ENCODE measurements around the gene RENBP.

DNA sequence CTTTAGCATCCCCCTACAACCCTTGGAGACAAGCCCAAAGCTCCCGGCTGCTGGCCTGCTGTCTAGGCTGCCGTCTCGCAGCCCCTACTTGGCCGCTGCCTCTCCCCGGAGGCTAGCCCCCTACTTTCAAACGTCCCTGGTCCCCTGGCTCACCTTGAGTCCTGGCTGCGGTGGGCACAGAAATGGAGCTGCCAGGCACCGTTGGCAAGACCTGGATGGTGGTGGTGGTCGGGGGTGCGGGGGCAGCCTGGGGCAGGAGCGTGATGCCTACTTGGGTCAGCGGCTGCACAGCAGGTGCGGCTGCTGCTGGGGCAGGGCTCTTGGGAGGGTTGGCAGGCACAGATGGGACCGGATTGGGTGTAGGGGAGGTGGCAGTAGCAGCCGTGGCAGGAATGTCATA is 15.2 kb upstream of the RENBP start:
- TF ChIP-seq, protein P1, sequence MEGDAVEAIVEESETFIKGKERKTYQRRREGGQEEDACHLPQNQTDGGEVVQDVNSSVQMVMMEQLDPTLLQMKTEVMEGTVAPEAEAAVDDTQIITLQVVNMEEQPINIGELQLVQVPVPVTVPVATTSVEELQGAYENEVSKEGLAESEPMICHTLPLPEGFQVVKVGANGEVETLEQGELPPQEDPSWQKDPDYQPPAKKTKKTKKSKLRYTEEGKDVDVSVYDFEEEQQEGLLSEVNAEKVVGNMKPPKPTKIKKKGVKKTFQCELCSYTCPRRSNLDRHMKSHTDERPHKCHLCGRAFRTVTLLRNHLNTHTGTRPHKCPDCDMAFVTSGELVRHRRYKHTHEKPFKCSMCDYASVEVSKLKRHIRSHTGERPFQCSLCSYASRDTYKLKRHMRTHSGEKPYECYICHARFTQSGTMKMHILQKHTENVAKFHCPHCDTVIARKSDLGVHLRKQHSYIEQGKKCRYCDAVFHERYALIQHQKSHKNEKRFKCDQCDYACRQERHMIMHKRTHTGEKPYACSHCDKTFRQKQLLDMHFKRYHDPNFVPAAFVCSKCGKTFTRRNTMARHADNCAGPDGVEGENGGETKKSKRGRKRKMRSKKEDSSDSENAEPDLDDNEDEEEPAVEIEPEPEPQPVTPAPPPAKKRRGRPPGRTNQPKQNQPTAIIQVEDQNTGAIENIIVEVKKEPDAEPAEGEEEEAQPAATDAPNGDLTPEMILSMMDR (IDR thresholded peaks at IDR 0.05), result no peak
- no peak for TF ChIP-seq POLR2A (IDR thresholded peaks at IDR 0.05)
